Cardiac septum (tissue), 1 donor: ENCODE data around the gene CPEB2. TPM values are rescaled to one million over a fixed set of nuclear protein-coding genes. Genes with fewer than 3 reads are reported as not detected.

Experiments
- DNase-seq: peaks from one replicate; pipeline ENCODE4 v3.0.0-alpha.2; 2020; ENCODE audit warnings: low spot score
- intact Hi-C: fragments of 100-400 bp; cut with DNase I; formaldehyde crosslinking; loops from one replicate; pipeline ENCODE4 v1.14.0; 2022
- total RNA-seq: library from RNA; stranded (reverse); fragmentation: NEBNext Ultra II Directional; extraction: Animal tissue kit (Norgen Biotek cat#: 25700); gene quantifications from one replicate; pipeline ENCODE4 v1.2.1, GENCODE V29; 2021
- donor health status: DM: no; HTN: no; CAD: no.

CPEB2 gene
- total RNA-seq, 1 donor from 2014 or later = 17.7 TPM

DNA sequence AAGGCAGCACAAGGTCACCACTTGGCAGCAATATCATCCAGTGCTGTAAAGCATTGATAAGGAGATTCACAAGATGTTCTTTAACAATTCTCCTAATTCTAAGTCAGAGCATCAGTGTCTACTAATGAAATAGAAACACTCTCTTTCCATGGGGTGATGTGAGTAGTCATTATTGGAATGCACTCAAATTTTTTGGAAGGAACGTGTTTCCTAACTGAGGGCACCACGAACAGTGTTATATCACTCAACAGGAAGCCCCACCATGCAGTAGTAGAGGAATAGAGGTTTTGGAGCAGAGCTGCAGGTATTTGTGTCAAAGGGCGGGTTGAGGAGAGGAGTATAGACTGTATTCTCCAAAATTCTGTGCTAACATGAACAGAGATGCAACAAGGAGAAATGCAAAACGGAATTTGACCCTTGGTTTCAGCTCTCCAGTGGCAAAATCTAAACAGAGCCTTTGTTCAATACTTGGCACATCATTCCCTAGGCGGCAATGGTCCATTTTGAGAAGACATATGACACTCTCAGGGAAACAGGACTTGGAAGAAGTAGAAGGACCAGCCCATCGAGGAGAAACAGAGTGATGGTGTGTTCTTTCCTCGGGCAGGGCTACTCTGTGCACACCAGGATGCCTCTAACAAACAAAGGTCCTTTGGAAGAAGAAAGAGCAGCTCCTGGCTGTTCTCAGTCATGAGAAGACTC is 98.9 kb downstream of the CPEB2 start:
- no peak for DNase-seq
- intact Hi-C loops = no loop called here

GRCh38 chr4:15104825-15105224 is 102.5 kb downstream of the CPEB2 start:
- DNase-seq = no peak
- intact Hi-C loops = no loop called here

- no peak for DNase-seq
- intact Hi-C loops = no loop called here
These were observed 104.1 kb downstream of the CPEB2 start for GRCh38 chr4:15106399-15106798.

- intact Hi-C loops = no loop called here
These were observed 107.3 kb downstream of the CPEB2 start for GRCh38 chr4:15109600-15109999.

GRCh38 chr4:15110120-15110571 is 107.9 kb downstream of the CPEB2 start:
- DNase-seq = no peak
- intact Hi-C loops = no loop called here

More at GRCh38 chr4:15109600-15109999, 107.3 kb downstream of the CPEB2 start:
- no peak for DNase-seq

DNA sequence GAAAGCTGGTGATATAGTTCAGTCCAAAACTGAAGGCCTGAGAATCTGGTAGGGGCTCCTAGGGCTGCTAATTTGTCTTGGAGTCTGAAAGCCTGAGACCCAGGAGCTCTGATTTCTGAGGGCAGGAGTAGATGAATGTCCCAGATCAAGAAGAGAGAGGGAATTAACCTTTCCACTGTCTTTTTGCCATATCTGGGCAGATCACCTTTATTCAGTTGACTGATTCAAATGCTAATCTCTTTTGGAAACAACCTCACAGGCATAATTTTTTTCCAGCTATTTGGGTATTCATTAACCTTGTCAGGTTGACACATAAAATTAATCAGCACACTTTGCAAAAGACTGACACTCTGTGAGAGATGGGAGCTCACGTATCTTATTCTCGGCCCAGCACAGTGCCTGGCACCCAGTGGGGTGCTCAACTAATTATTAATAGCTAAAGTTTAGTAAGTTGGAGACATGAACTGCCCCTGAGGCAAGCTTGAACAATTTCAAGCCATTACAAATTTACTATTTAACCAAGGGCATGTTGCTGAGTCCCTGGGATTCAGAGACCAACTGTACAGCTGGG is 114.3 kb downstream of the CPEB2 start:
- intact Hi-C loops = no loop called here
- no peak for DNase-seq

DNA sequence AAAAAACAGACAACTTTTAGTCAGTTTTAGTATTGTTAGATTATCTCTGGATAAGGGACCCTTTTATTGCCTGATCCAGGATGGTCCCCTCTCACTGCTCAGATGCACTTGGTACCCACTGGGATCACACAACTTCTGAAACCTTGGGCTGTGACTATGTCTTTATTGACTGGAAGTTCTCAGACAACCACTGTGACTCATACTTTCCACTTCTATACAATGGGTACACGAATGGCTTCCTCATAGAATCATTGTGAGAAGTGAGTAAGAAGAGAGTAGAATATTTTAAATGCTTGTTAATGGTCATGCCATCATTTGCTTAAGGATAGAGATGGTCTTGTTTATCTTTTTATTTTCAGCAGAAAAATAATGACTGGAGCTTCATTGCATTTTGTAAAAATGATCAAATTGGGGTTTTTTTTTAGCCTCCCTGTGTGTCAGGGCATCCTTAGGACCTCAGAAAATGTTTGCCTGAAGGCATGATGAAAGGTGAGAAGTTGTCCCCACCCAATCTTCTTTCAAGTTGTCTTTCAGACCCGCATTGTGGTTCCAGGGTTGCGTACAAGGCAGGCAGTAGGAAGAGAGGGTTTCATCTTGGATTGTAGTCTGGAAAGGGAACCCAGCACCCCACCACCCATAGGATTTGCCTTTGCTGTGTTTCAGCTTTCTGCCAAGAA is 115.1 kb downstream of the CPEB2 start:
- intact Hi-C loops = no loop called here
- DNase-seq = no peak

DNA sequence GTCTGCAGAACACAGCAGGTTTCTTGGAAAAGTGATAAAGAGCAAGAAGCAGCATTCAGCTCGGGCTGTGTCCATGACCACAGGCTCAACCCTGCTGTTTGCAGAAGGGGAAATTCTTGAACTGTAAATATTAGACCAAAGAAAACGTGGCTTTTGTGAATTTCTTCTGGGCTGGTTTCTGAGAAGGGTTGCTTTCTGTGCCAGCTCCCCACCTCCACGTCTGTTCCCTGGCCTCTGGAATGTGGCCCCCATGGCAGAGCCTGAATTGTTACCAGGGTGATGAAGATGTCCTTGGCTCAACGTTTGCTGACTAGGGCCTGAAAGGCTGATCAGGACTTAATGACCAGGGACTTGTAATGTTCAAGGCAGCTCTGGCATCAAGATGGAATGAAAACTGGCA is 116.0 kb downstream of the CPEB2 start:
- no peak for DNase-seq
- intact Hi-C loops = no loop called here
